ENCODE results near the gene WBP2. TPM values are rescaled to one million over a fixed set of nuclear protein-coding genes. Genes with fewer than 3 reads are reported as not detected.

The WBP2 gene
- total and polyA plus RNA-seq, 2 of the 13 experiments (the other 11 are each of a cell fraction or from before 2014, with no cell fraction given) = 29.2 to 29.5 TPM

GRCh38 chr17:75845058-75845711, 9.9 kb downstream of the WBP2 start (continued):
- TF ChIP-seq HNF1B (CRISPR knock-in tag; IDR thresholded peaks at IDR 0.05) = peak; percentile 71
- TF ChIP-seq KAT7 (CRISPR knock-in tag; IDR thresholded peaks at IDR 0.05; ENCODE audit: borderline replicate concordance) = peak; percentile 90; the same call in 1 of the 2 replicates
- no peak for TF ChIP-seq ZFP36L2 (CRISPR knock-in tag; IDR thresholded peaks at IDR 0.05)
- peak; percentile 14; the same call in 1 of the 2 replicates for TF ChIP-seq KDM4B (CRISPR knock-in tag; IDR thresholded peaks at IDR 0.05)
- peak; percentile 78 for TF ChIP-seq NRL (CRISPR knock-in tag; IDR thresholded peaks at IDR 0.05; ENCODE audit: borderline replicate concordance)
- TF ChIP-seq DZIP1 (CRISPR knock-in tag; IDR thresholded peaks at IDR 0.05) = no peak; the same call in 1 of the 2 replicates
- TF ChIP-seq HMGA1 (CRISPR knock-in tag; conservative IDR thresholded peaks at IDR 0.05) = no peak
- no peak for TF ChIP-seq NFE2L2 (IDR thresholded peaks at IDR 0.05; ENCODE audit: low read length)
- TF ChIP-seq ZNF512 (CRISPR knock-in tag; IDR thresholded peaks at IDR 0.05) = no peak
- TF ChIP-seq KMT2A (CRISPR knock-in tag; IDR thresholded peaks at IDR 0.05) = peak; percentile 23; the same call in 1 of the 2 replicates
- peak; percentile 69; the same call in 1 of the 2 replicates for TF ChIP-seq IKZF5 (CRISPR knock-in tag; IDR thresholded peaks at IDR 0.05)
- TF ChIP-seq TRIM22 (IDR thresholded peaks at IDR 0.05) = no peak
- peak; percentile 51; the same call in 1 of the 2 replicates for TF ChIP-seq MLX (CRISPR knock-in tag; IDR thresholded peaks at IDR 0.05)
- TF ChIP-seq ZNF274 (CRISPR knock-in tag; IDR thresholded peaks at IDR 0.05) = peak; percentile 85
- no peak for TF ChIP-seq MNT (IDR thresholded peaks at IDR 0.05)
- TF ChIP-seq NFKBIZ (CRISPR knock-in tag; IDR thresholded peaks at IDR 0.05) = peak; percentile 62; the same call in 1 of the 2 replicates
- no peak for TF ChIP-seq ATF5 (CRISPR knock-in tag; IDR thresholded peaks at IDR 0.05; ENCODE audit: low read depth)
- peak; percentile 43 for TF ChIP-seq HNF4A (CRISPR knock-in tag; IDR thresholded peaks at IDR 0.05)

All from HepG2 (cell line).